ENCODE measurements around the gene DESI1. TPM values are rescaled to one million over a fixed set of nuclear protein-coding genes. Genes with fewer than 3 reads are reported as not detected.
"Not testable (repeated sequence)": the region's sequence is repeated elsewhere in the genome, so short reads cannot be mapped to it uniquely, and the experiment has no call there.

DESI1 gene
- total and polyA plus RNA-seq, 4 donors = 6.4 to 21.5 (median 16.5) TPM

DNA sequence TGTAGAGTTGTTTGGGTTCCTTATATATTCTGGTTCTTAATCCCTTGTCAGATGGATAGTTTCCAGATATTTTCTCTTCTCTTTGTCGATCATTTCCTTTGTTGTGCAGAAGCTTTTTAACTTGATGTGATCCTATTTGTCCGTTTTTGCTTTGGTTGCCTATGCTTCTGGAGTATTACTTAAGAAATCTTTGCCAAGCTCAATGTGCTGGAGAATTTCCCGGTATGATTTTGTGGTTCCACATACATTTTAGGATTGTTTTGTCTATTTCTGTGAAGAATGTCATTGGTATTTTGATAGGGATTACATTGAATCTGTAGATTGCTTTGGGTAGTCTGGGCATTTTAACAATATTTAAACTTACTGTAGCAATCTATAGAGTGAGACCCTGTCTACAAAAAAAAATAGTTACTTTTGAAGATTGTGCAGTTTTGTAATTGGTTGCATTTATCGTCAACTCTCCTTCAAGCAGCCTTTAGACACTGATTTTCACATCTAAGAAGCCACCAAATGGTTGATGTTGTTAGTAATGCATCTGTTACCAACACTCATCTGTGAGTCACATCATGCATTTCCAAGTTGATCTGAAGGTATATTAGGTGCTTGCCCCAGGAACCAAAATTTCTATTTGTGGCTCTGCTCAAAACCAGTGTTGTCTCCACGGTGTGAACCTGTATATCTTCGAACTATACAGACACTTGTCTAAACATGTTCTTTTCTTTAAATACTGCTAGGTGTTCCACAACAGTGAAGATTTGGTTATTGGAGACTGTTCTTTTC lies 21.7 kb upstream of the DESI1 start:
- DNase-seq (no peak), ATAC-seq (ENCODE audit: low FRiP score) (no peak)
- H3K27me3 ChIP-seq (ENCODE audit: control insufficient read depth in 1 of 2, insufficient read depth in 2 of 2, low read length in 1 of 2) = no peaks in the 10 kb centered on the region
- H3K4me1 ChIP-seq (ENCODE audit: control insufficient read depth in 1 of 2, insufficient read depth in 2 of 2, low read length in 2 of 2) = no peaks in the 10 kb centered on the region
- H3K36me3 ChIP-seq (ENCODE audit: control insufficient read depth in 1 of 2, insufficient read depth in 2 of 2, low read length in 1 of 2) = peaks cover 3 to 9% of the 10 kb centered on the region in 2 donors
- no peak overlapping the region for H3K27ac ChIP-seq (ENCODE audit: low read depth in 1 of 2, low read length in 2 of 2)
- no peaks in the 10 kb centered on the region for H3K9me3 ChIP-seq (ENCODE audit: control insufficient read depth, low read length)
- intact Hi-C loops (cut with DNase I) = no loop called here
- WGBS, 2 donors = 77 to 86% methylated on average over 6 of the region's 6 CpGs
- H3K4me3 ChIP-seq (ENCODE audit: low read length in 2 of 2) = no peak overlapping the region

DNA sequence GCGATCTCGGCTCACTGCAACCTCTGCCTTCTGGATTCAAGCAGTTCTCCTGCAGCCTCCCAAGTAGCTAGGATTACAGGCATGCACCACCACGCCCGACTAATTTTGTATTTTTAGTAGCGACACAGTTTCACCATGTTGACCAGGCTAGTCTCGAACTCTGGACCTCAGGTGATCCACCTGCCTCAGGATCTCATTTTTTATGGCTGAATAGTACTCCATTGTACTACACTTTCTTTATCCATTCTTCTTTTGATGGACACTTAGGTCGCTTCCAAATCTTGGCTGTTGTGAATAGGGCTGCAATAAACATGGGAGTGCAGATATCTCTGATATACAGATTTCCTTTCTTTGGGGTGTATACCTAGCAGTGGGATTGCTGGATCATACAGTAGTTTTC lies 21.0 kb upstream of the DESI1 start:
- intact Hi-C loops (cut with DNase I) = no loop called here
- DNase-seq (no peak), ATAC-seq (ENCODE audit: low FRiP score) (no peak)
- Histone ChIP-seq H3K27ac (ENCODE audit: low read depth in 1 of 2, low read length in 2 of 2) (no peak overlapping the region), H3K9me3 (ENCODE audit: control insufficient read depth, low read length) (no peaks in the 10 kb centered on the region), H3K27me3 (ENCODE audit: control insufficient read depth in 1 of 2, insufficient read depth in 2 of 2, low read length in 1 of 2) (no peaks in the 10 kb centered on the region), H3K36me3 (ENCODE audit: control insufficient read depth in 1 of 2, insufficient read depth in 2 of 2, low read length in 1 of 2) (peaks cover 3 to 10% of the 10 kb centered on the region in 2 donors), H3K4me3 (ENCODE audit: low read length in 2 of 2) (no peak overlapping the region), H3K4me1 (ENCODE audit: control insufficient read depth in 1 of 2, insufficient read depth in 2 of 2, low read length in 2 of 2) (no peaks in the 10 kb centered on the region)
- 96 to 98% methylated on average over 7 of the region's 7 CpGs for WGBS, 2 donors

DNA sequence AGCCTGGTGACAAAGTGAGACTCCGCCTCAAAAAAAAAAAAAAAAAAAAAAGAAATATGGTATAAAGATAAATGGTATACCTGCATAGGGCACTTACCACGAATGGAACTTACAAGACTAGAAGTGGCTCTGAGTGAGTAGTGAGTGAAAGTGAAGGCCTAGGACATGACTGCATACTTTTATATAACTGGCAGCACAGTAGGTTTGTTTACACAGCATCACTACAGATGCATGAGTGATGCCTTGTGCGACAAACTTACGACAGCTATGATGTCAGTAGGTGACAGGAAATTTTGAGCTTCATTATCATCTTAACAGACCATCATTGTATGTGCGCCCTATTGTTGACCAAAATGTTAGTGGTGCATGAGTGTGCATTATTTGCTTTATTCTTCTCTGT lies 17.9 kb upstream of the DESI1 start:
- Histone ChIP-seq H3K27ac (ENCODE audit: low read depth in 1 of 2, low read length in 2 of 2) (no peak overlapping the region), H3K4me1 (ENCODE audit: control insufficient read depth in 1 of 2, insufficient read depth in 2 of 2, low read length in 2 of 2) (no peaks in the 10 kb centered on the region), H3K9me3 (ENCODE audit: control insufficient read depth, low read length) (no peaks in the 10 kb centered on the region), H3K4me3 (ENCODE audit: low read length in 2 of 2) (no peak overlapping the region), H3K27me3 (ENCODE audit: control insufficient read depth in 1 of 2, insufficient read depth in 2 of 2, low read length in 1 of 2) (no peaks in the 10 kb centered on the region), H3K36me3 (ENCODE audit: control insufficient read depth in 1 of 2, insufficient read depth in 2 of 2, low read length in 1 of 2) (peaks cover 7 to 11% of the 10 kb centered on the region in 2 donors)
- ATAC-seq (ENCODE audit: low FRiP score) (no peak), DNase-seq (no peak)
- intact Hi-C loops (cut with DNase I) = no loop called here
- WGBS, 2 donors = 89 to 93% methylated on average over 5 of the region's 5 CpGs

DNA sequence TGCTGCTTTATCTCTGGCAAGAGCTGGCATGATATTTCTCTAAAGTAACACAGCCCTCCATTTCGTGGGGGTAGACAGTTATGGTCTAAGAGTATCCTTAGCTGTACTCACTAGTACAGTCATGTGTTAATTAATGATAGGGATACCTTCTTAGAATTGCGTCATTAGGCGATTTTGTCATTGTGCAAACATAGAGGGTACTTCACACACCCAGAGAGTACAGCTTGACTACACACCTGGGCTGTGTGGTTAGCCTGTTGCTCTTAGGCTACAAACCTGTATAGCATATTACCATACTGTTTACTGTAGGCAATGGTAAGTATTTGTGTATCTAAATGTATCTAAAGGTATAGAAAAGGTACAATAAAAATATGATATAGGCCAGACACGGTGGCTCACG lies 17.3 kb upstream of the DESI1 start:
- WGBS, 2 donors = 93 to 95% methylated on average over 5 of the region's 5 CpGs
- H3K4me3 ChIP-seq (ENCODE audit: low read length in 2 of 2) = no peak overlapping the region
- peaks cover 7 to 11% of the 10 kb centered on the region in 2 donors for H3K36me3 ChIP-seq (ENCODE audit: control insufficient read depth in 1 of 2, insufficient read depth in 2 of 2, low read length in 1 of 2)
- intact Hi-C loops (cut with DNase I) = no loop called here
- H3K9me3 ChIP-seq (ENCODE audit: control insufficient read depth, low read length) = no peaks in the 10 kb centered on the region
- H3K4me1 ChIP-seq (ENCODE audit: control insufficient read depth in 1 of 2, insufficient read depth in 2 of 2, low read length in 2 of 2) = no peaks in the 10 kb centered on the region
- ATAC-seq (ENCODE audit: low FRiP score) (no peak), DNase-seq (no peak)
- H3K27me3 ChIP-seq (ENCODE audit: control insufficient read depth in 1 of 2, insufficient read depth in 2 of 2, low read length in 1 of 2) = no peaks in the 10 kb centered on the region
- H3K27ac ChIP-seq (ENCODE audit: low read depth in 1 of 2, low read length in 2 of 2) = no peak overlapping the region

DNA sequence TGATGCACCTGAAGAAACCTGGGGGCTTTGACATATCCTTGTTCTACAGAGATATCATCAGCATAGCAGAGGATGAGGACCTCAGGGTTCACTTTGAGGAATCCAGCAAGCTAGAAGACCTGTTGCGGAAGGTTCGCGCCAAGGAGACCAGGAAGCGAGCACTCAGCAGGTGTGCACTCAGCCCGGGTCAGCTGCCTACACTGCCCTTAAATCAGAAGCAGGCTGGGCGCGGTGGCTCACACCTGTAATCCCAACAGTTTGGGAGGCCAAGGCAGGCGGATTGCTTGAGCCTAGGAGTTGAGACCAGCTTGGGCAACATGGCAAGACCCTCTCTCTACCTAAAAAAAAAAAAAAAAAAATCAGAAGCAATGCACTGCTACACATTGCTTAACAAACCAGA lies 16.8 kb upstream of the DESI1 start:
- ATAC-seq (ENCODE audit: low FRiP score); H3K9me3 ChIP-seq (ENCODE audit: control insufficient read depth, low read length); H3K36me3 ChIP-seq (ENCODE audit: control insufficient read depth in 1 of 2, insufficient read depth in 2 of 2, low read length in 1 of 2); H3K4me1 ChIP-seq (ENCODE audit: control insufficient read depth in 1 of 2, insufficient read depth in 2 of 2, low read length in 2 of 2); DNase-seq; H3K27ac ChIP-seq (ENCODE audit: low read depth in 1 of 2, low read length in 2 of 2); H3K27me3 ChIP-seq (ENCODE audit: control insufficient read depth in 1 of 2, insufficient read depth in 2 of 2, low read length in 1 of 2); intact Hi-C loops (cut with DNase I); H3K4me3 ChIP-seq (ENCODE audit: low read length in 2 of 2): not testable (repeated sequence)
- 96 to 97% methylated on average over 8 of the region's 8 CpGs for WGBS, 2 donors

DNA sequence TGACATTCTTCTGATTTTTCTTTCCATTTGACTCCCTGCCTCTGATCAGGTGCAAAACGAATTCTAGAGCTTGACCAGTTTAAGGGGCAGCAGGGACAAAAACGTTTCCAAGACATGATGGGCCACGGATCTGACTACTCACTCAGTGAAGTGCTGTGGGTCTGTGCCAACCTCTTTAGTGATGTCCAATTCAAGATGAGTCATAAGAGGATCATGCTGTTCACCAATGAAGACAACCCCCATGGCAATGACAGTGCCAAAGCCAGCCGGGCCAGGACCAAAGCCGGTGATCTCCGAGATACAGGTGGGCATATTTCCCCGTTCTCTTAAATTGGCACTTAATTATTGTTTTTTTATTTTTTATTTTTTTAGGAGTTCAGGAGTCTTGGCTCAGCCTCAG lies 15.6 kb upstream of the DESI1 start:
- intact Hi-C loops (cut with DNase I) = no loop called here
- no peak for ATAC-seq (ENCODE audit: low FRiP score)
- Histone ChIP-seq H3K27ac (ENCODE audit: low read depth in 1 of 2, low read length in 2 of 2) (no peak overlapping the region), H3K4me3 (ENCODE audit: low read length in 2 of 2) (no peak overlapping the region), H3K27me3 (ENCODE audit: control insufficient read depth in 1 of 2, insufficient read depth in 2 of 2, low read length in 1 of 2) (no peaks in the 10 kb centered on the region), H3K4me1 (ENCODE audit: control insufficient read depth in 1 of 2, insufficient read depth in 2 of 2, low read length in 2 of 2) (no peaks in the 10 kb centered on the region), H3K36me3 (ENCODE audit: control insufficient read depth in 1 of 2, insufficient read depth in 2 of 2, low read length in 1 of 2) (peaks cover 3 to 7% of the 10 kb centered on the region in 2 donors), H3K9me3 (ENCODE audit: control insufficient read depth, low read length) (no peaks in the 10 kb centered on the region)
- 57 to 67% methylated on average over 7 of the region's 7 CpGs for WGBS, 2 donors
- DNase-seq = no peak

DNA sequence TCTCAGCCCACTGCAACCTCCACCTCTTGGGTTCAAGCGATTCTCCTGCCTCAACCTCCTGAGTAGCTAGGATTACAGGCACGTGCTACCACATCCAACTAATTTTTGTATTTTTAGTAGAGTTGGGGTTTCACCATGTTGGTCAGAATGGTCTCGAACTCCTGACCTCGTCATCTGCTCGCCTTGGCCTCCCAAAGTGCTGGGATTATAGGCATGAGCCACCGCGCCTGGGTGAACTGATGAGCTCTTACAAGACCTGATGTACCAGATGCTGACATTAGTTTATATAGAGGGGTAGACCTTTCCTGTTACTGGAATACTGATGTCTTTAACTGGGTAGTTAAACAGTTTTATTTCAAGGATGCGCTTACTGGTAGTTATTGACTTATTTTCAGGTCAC lies 13.8 kb upstream of the DESI1 start:
- H3K36me3 ChIP-seq (ENCODE audit: control insufficient read depth in 1 of 2, insufficient read depth in 2 of 2, low read length in 1 of 2) = not testable (repeated sequence)

DNA sequence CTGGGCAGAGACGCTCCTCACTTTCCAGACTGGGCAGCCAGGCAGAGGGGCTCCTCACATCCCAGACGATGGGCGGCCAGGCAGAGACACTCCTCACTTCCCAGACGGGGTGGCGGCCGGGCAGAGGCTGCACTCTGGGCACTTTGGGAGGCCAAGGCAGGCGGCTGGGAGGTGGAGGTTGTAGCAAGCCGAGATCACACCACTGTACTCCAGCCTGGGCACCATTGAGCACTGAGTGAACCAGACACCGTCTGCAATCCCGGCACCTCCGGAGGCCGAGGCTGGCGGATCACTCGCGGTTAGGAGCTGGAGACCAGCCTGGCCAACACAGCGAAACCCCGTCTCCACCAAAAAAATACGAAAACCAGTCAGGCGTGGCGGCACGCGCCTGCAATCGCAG lies 10.8 kb upstream of the DESI1 start:
- H3K4me1 ChIP-seq (ENCODE audit: control insufficient read depth in 1 of 2, insufficient read depth in 2 of 2, low read length in 2 of 2); H3K36me3 ChIP-seq (ENCODE audit: control insufficient read depth in 1 of 2, insufficient read depth in 2 of 2, low read length in 1 of 2); ATAC-seq (ENCODE audit: low FRiP score); H3K9me3 ChIP-seq (ENCODE audit: control insufficient read depth, low read length); H3K27me3 ChIP-seq (ENCODE audit: control insufficient read depth in 1 of 2, insufficient read depth in 2 of 2, low read length in 1 of 2); H3K27ac ChIP-seq (ENCODE audit: low read depth in 1 of 2, low read length in 2 of 2); H3K4me3 ChIP-seq (ENCODE audit: low read length in 2 of 2); DNase-seq; intact Hi-C loops (cut with DNase I): not testable (repeated sequence)
- 91 to 96% methylated on average over 10 to 15 of the region's 23 CpGs for WGBS, 2 donors

More for the DNA sequence above, 13.8 kb upstream of the DESI1 start:
- ATAC-seq (ENCODE audit: low FRiP score); H3K27ac ChIP-seq (ENCODE audit: low read depth in 1 of 2, low read length in 2 of 2); H3K4me1 ChIP-seq (ENCODE audit: control insufficient read depth in 1 of 2, insufficient read depth in 2 of 2, low read length in 2 of 2); H3K9me3 ChIP-seq (ENCODE audit: control insufficient read depth, low read length); H3K27me3 ChIP-seq (ENCODE audit: control insufficient read depth in 1 of 2, insufficient read depth in 2 of 2, low read length in 1 of 2); DNase-seq; H3K4me3 ChIP-seq (ENCODE audit: low read length in 2 of 2); intact Hi-C loops (cut with DNase I): not testable (repeated sequence)
- WGBS, 2 donors = 91 to 96% methylated on average over 8 of the region's 8 CpGs

DNA sequence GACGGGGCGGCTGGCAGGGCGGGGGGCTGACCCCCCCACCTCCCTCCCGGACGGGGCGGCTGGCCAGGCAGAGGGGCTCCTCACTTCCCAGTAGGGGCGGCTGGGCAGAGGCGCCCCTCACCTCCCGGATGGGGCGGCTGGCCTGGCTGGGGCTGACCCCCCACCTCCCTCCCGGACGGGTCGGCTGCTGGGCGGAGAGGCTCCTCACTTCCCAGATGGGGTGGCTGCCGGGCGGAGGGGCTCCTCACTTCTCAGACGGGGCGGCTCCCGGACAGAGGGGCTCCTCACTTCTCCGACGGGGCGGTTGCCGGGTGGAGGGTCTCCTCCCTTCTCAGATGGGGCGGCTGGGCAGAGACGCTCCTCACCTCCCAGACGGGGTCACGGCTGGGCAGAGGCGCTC lies 10.3 kb upstream of the DESI1 start:
- H3K27me3 ChIP-seq (ENCODE audit: control insufficient read depth in 1 of 2, insufficient read depth in 2 of 2, low read length in 1 of 2); H3K9me3 ChIP-seq (ENCODE audit: control insufficient read depth, low read length); H3K27ac ChIP-seq (ENCODE audit: low read depth in 1 of 2, low read length in 2 of 2); H3K4me1 ChIP-seq (ENCODE audit: control insufficient read depth in 1 of 2, insufficient read depth in 2 of 2, low read length in 2 of 2); ATAC-seq (ENCODE audit: low FRiP score); intact Hi-C loops (cut with DNase I); H3K36me3 ChIP-seq (ENCODE audit: control insufficient read depth in 1 of 2, insufficient read depth in 2 of 2, low read length in 1 of 2); H3K4me3 ChIP-seq (ENCODE audit: low read length in 2 of 2); DNase-seq: not testable (repeated sequence)
- WGBS, 2 donors = 93 to 96% methylated on average over 21 to 26 of the region's 28 CpGs
